GM12892 (cell line): ENCODE measurements around the gene ZRSR2.
"Not testable (repeated sequence)": the region's sequence is repeated elsewhere in the genome, so short reads cannot be mapped to it uniquely, and the experiment has no call there.

Experiments
- DNase-seq: peaks from one replicate; pipeline ENCODE4 v3.0.0; 2011; ENCODE audit not compliant: insufficient read length
- FAIRE-seq: peaks from 2 replicates; lab custom pipeline; 2011; peaks lifted over from hg19 to GRCh38; lab: Jason Lieb, UNC
- POLR2A ChIP-seq: IDR thresholded peaks from 2 replicates; pipeline ENCODE4 v1.6.1; 2011; ENCODE audit warnings: low read depth, low read length, control low read depth
- POLR2AphosphoS5 ChIP-seq: IDR thresholded peaks from 2 replicates; pipeline ENCODE4 v1.6.1; 2011; ENCODE audit warnings: low read depth, low read length, control low read depth
- TAF1 ChIP-seq: IDR thresholded peaks from 2 replicates; pipeline ENCODE4 v1.6.1; 2011; ENCODE audit warnings: low read depth, mild to moderate bottlenecking, control low read depth, low read length, borderline replicate concordance

Gene ZRSR2

GRCh38 chrX:15814771-15815365 lies 24.6 kb downstream of the ZRSR2 start:
- TF ChIP-seq POLR2A (no peak), POLR2AphosphoS5 (no peak), TAF1 (no peak)
- FAIRE-seq (no peak), DNase-seq (no peak)

GRCh38 chrX:15815779-15816437 lies 25.6 kb downstream of the ZRSR2 start:
- FAIRE-seq (peak; percentile 95), DNase-seq (no peak)
- TF ChIP-seq POLR2AphosphoS5 (no peak), TAF1 (no peak), POLR2A (no peak)

DNA sequence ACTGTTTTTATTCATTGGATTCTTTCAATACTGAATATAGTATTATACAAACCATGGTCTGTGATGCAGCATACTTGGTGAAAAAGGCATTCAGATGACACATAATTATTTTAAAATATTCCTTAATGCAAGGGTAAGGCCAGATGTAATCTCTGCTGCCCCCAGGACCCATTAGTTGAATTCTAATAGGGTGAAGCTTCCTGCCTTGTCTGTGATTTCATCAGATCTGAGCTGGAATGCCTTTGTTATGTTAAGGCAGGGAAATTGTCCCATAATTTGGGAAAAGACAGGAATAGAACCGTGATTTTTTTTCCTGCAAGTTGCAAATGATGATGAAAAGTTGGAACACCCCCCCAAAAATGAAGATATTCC lies 26.1 kb downstream of the ZRSR2 start:
- FAIRE-seq (no peak), DNase-seq (no peak)
- TF ChIP-seq POLR2AphosphoS5 (no peak), TAF1 (no peak), POLR2A (no peak)

GRCh38 chrX:15816886-15817285 lies 26.6 kb downstream of the ZRSR2 start:
- FAIRE-seq (no peak), DNase-seq (no peak)
- TF ChIP-seq POLR2AphosphoS5 (no peak), TAF1 (no peak), POLR2A (no peak)

DNA sequence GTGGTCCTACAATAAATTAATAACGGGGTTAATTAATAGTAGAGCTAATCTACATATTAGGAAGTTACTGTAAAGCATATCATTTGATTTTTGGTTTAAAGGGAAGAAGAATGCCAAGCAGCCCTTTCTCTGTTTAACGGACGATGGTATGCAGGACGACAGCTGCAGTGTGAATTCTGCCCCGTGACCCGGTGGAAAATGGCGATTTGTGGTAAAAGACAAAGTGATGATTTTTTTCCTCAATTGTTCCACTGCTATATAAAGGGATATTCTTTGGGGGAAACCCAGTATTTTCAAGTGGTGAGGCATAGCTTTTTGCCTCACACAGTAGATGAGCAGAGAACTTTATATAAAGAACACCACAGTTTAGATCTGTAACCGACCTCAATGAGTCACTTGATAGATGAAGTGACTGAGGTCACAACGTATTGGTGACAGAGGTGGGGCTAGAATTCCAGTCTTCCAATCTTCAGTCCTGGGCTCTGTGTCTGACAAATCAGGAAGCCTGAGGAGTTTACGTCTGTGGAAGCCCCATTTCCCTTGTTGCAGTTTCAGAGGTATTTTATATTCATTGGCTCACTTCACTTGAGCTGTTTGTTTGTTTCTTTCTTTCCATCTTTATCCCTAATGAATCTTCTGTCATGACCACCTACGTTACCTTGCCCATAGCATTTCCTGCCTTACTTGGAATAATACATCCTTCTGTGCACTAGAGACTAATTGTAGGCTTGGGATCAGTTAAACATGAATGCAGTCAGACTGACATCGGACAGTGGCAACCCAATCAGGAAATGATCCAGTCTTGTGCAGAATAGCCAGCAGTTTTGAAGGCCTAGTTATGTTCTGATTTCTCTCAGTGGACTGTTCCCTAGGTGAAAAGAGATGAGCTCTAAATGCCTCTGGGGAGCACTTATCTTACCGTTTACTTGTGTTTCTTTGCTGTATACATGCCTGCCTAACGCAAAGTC lies 30.1 kb downstream of the ZRSR2 start:
- TF ChIP-seq POLR2AphosphoS5 (no peak), POLR2A (no peak), TAF1 (no peak)
- DNase-seq (no peak), FAIRE-seq (no peak)

GRCh38 chrX:15822922-15823321 lies 32.6 kb downstream of the ZRSR2 start:
- FAIRE-seq, result no peak
- TF ChIP-seq TAF1 (no peak), POLR2AphosphoS5 (no peak), POLR2A (no peak)
- DNase-seq, result no peak

GRCh38 chrX:15825936-15826335 lies 35.7 kb downstream of the ZRSR2 start:
- TF ChIP-seq POLR2A (no peak), TAF1 (no peak), POLR2AphosphoS5 (no peak)
- FAIRE-seq (no peak), DNase-seq (no peak)

DNA sequence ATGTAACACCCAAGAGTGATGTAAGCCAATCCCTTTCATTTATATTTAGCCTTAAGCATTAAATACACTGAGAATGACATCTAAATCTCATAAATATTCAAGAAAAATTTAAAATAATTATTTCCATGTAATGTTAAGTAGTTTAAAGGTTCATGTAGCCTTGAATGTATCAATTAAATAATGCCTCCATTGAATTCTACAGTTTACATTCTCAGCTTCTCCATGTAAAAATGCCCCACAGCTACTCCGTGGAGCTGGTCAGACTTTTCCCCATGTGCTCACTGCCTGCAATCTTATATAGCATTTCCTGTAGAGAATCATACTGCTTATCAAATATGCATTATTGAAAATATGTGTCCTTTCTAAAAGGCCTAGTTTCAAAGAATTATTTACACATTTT lies 38.9 kb downstream of the ZRSR2 start:
- DNase-seq (no peak), FAIRE-seq (no peak)
- TF ChIP-seq POLR2AphosphoS5, result no peak
- TF ChIP-seq TAF1, result no peak
- TF ChIP-seq POLR2A, result no peak

DNA sequence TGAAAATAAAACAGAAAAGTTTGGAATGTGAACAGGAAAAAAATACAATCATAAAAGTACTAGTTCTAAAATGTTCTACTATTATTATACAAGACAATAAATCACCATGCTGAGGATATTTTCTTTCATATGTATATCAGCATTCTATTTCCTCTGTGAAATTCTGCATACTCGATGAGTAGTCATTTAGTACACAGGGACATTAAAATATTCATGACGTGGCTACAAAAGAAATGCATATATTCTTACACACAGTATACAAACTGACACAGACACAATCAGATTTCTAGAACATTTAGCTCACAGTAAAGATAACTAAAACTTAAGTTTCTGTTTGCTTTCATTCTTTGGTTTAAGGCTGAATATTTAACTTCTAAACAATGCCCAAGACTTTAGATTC lies 41.1 kb downstream of the ZRSR2 start:
- DNase-seq, result not testable (repeated sequence)
- FAIRE-seq, result peak; percentile 91

DNA sequence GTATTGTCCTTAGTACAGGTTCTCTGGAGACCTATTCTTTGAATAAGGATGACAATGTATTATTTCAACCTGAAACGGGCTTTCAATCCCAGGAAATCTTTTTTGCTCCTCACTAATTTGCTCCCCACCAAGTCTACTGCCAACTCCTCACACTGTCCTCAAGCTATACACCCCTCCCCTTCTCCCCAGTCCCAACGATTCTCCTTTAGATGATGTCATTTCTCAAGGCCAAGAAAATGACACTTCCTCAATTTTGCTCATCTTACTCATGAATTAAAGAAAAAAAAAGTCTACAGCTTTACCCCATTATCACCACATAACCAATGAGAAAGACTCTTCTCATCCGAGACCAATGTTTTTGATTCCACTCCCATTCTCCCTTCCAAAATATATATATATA lies 43.8 kb downstream of the ZRSR2 start:
- DNase-seq, result no peak
- FAIRE-seq, result no peak

DNA sequence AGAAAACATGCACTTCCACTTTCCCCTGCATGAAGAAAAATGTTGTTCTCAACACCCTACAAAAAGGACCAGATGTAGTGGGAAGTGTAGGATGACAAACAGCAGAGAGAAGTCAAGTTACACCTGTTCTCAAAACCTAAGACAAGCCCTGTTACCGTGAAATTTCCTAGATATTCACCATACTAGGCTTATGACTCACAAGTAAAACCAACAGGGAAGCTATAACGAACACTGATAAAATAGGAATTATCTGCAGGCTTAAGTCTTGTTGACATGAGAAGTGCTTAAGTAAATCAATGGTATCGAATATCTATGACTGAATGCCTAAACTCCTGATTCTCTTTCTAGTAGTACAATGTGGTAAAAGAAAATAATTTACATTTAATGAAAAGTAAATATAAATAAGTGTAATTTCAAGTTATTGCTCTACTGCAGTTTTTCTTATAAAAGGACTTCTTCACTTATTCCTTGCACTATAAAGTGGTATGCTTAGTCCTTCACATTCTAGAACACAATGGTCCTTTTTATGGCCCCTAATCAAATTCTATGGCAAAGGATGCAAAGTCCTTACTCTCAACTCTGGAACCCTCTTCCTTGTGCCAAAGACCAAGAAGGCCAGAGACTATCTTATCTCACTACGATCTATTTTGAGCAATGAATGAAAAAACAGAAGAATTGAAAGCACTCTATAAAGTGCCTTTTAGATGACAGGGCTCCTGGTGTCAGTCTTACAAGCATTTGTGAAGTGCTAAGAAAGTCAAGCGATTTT lies 44.7 kb downstream of the ZRSR2 start:
- peak; percentile 17 for FAIRE-seq
- TF ChIP-seq POLR2AphosphoS5, result no peak
- no peak for TF ChIP-seq POLR2A
- no peak for TF ChIP-seq TAF1

More for the DNA sequence above, 43.8 kb downstream of the ZRSR2 start:
- TF ChIP-seq POLR2A (no peak), TAF1 (no peak), POLR2AphosphoS5 (no peak)

More for the DNA sequence above, 44.7 kb downstream of the ZRSR2 start:
- no peak for DNase-seq
